HG03521 (cell line): ENCODE data around the gene PLCB1.
A peak's percentile ranks its signal among the peaks of the same experiment; 100 is the strongest.
"Not testable (repeated sequence)": the region's sequence is repeated elsewhere in the genome, so short reads cannot be mapped to it uniquely, and the experiment has no call there.

Source experiments
- ATAC-seq: cut with Tn5 transposase; IDR thresholded peaks from one replicate; pipeline ENCODE4 v1.9.1; 2021; ENCODE audit warnings: mild to moderate bottlenecking, moderate library complexity; ENCODE audit not compliant: unreplicated experiment

Gene PLCB1

DNA sequence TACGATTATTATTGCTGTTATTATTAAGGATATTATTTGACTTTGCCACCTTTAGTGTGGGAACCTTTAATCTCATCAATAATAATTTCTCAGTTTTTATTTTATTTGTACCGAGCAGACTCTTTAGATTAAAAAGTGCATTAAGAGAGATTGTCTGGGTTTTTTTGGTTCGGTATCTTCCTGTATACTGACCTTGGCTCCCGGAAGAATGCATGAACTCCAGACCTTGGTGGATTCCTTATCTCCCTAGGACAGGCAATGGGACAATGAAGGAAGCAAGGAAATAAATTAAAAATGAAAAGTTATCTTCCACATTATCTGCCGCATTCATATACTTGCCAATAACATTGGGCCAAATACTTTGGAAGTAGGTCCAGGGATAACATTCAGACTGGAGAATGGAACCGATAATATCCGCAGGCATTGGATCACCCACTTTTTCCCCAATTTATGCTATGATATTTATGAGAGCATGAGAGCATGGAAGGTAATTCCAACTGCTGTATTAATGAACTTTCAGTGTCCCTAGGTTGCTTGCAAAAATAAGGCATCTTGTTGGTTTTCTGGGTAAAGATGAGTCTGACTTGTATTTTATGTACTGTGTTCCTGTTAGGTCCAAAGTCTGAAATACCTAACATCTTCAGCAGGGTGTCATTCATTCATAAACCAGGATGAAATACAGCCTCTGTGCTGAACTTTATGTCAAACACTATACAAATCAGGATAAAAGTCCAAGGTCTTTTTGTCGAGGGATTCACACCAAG lies 232.1 kb downstream of the PLCB1 start:
- no peak for ATAC-seq

DNA sequence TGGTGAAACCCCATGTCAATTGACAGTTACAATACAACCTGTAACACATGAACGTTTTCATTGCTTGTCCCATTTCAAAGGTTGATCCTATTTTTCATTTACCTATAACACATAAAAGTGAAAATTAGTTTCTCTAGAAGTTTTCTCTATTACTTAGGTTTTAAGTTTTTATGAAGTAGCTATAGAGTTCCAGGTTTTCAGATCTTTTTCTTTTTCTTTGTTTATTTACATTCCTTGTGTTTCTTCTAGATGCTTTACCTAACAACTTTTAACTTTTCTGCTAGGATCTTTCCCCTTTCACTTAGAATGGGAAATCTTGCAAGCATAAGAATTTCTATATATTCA lies 232.6 kb downstream of the PLCB1 start:
- no peak for ATAC-seq

DNA sequence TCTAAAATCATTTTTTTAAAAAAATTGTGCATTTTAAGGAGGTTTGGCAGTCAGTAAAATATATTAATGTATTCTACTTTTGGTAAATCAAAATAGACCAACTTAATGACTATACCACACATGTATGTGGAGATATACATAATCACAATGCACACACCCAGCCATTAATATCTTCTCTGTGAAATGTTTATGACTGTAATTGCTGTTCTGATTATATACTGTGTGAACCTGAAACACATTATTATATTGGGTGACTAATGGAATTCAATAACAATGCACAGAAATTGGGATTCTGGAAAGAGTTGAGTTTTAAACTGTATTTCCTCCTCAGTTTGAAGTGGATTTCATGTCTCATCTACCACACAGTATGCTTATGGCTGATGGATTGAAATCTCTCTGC lies 233.6 kb downstream of the PLCB1 start:
- ATAC-seq = no peak

DNA sequence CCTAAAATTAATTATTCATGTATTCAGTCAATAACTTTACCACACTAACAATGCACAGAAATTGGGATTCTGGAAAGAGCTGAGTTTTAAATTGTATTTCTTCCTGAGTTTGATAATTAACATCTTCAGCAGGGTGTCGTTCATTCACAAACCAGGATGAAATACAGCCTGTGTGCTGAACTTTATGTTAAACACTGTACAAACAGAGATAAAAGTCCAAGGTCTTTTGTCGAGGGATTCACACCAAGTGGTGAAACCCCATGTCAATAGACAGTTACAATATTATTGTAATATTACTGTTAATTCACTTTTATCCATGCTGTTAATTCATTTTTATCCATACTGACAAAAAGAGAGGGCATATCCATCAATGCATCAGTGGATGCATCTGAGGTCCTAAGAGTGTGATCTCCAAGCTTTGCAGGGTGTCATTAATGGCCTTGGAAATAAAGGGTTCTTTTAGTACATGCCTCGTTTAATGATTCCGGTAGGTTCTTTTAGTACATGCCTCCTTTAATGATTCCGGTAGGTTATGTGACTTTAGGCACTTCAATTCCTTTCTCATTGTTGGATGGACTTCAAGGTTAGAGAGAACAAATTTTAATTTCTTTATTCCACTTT lies 234.3 kb downstream of the PLCB1 start:
- no peak for ATAC-seq

DNA sequence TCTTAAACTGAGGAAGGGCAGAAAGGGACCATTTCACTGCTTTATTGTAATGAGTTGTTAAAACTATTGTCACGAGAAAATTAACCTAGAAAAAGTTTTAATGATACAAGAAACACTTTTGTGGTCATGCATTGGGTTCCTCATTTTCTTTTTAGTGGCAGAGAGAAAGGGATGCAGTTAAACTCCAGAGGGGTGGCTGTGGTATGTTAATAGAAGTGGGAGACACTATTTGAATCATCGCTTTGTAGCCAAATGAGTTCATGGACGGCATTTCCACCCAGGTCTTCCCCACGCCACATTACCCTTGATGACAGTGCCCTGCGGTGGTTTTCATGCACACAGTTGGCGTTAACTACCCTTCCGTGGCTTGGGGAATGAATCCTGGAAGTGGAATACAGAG lies 235.6 kb downstream of the PLCB1 start:
- no peak for ATAC-seq

DNA sequence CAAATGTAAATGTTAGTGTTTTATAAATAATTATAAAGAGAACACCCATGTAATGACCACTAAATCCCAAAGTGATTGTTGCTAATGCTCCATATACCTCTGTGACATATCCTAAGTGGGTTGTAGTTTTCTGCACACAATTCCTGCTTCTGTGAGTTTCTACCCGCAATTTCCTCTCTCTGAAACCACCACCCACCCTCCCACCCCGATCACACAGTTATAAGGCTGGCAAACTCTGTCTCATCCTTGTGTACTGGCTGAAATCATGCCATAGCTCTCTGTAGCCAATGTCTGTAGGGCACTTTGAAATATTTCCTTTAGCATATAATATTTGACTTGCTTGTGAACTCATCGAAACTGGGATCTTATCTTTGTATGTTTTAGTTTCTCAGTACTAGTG lies 236.6 kb downstream of the PLCB1 start:
- no peak for ATAC-seq

DNA sequence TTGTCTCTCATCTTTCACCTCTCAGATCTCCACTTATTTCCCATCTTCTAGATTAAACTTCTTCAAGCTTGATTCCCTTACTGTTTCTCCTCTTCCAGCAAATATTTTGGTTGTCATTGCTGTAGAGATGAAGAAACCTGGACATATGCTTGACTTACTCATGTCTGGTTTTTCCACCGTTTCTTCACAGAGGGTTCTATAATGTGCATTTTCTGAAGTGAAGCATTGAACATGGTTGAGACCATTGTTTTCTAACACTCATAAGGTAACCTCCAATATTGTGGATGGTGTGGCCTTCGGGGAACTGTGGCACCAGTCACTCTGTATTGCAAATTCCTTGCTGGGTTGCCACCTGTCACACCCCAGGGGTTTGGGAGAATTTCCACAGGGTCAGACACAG lies 237.2 kb downstream of the PLCB1 start:
- ATAC-seq = no peak

DNA sequence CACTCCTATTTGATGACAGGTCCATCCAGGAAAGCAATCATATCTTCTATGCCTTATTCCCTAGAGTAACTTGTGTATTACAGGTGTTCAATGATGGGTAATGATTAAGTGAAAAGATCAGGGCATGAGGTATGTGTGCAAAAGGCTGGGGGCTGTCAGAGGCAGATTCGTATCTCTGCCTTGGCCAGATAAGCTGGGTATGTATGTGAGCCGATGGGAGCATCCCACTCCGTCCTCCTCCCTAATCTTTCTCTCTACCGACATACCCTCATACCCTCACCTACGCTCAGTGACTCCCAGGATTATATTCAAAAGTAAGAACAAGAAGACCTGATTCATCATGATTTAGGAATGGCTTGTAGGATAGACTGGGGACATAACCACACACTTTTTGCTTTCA lies 238.7 kb downstream of the PLCB1 start:
- ATAC-seq = no peak

DNA sequence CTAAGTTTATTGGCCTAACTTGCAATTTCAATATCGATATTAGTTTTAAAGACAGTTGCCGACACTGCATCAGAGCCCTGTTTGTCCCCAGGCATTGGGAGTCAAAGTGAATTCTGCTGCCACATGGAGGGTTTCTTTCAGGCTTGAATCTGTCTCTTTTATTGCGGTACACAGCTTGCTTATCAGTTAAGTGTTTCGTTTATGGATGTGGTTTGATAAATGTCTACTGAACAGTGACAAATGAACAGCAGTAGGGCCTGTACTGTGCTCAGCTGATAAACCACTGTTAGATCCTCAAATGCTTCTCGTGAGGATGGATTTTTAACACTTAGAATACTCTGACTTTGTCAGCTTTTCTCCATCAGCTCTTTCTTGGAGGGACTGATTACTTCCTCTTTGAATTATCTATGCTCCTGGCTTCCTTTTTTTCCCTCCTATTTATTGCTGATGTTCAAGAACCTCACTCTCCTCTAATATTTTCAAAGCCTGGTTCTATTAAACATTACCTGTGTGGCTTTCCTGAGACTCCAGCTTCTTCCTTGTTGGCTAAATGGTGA lies 240.8 kb downstream of the PLCB1 start:
- ATAC-seq = no peak

DNA sequence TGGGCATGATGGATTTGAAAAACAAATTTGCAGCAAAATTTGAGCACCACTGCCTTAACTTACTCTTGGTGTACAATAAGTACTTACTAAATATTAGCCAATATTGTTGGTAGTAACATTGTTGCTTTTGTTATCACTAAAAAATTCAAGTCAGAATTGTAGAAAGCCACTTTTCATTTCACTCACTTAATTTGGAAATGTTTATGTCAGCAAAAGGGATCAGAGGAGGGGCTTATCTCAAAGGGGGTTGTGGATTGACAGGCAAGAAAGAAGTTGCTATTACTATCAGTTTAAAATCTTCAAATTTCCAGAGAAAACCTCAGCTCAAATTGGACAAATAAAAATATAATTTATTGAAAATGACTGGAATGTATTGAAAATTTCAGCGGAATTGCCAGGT lies 241.5 kb downstream of the PLCB1 start:
- ATAC-seq = no peak

DNA sequence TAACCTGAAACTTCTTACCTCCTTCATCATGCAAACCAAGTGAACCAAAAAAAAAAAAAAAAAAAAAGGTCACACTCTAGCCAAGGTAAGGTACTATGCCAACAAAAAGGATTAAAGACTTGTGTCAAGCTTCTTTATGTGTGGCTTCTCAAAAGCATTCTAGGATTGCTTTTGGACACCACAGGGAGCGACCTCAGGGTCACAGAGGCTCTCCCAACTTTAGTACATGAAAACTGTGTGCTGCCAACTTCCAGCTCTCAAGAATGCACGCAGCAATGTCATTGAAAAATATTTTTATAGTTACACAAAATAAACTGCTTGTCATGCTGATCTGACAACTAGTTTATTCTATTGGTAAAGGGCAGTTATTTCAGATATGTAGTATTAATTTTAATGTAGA lies 243.8 kb downstream of the PLCB1 start:
- no peak for ATAC-seq

DNA sequence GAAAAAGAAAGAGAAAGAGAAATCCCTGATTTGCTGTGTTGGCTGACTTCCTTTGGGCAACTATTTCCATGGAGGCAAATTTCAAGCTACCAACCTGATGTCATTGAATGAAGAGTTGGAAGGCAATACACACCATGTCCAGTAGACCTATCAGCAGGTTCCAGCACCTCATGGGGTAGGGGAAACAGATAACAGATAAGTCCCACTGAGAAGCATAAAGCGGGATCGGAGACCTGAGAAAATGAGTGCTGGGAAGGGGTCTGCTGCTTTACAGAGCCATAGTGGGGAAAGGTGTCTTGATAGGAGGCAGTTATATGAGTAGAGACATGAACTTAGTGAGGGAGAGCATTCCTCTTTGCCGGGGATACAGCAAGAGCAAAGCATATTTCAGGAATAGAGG lies 244.9 kb downstream of the PLCB1 start:
- ATAC-seq = no peak

DNA sequence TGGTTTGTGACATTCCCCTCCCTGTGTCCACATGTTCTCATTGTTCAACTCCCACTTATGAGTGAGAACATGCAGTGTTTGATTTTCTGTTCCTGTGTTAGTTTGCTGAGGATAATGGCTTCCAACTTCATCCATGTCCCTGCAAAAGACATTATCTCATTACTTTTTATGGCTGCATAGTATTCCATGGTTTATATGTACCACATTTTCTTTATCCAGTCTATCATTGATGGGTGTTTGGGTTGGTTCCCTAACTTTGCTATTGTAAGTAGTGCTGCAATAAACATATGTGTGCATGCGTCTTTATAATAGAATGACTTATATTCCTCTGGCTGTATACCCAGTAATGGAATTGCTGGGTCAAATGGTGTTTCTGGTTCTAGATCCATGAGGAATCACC lies 247.1 kb downstream of the PLCB1 start:
- ATAC-seq = not testable (repeated sequence)

DNA sequence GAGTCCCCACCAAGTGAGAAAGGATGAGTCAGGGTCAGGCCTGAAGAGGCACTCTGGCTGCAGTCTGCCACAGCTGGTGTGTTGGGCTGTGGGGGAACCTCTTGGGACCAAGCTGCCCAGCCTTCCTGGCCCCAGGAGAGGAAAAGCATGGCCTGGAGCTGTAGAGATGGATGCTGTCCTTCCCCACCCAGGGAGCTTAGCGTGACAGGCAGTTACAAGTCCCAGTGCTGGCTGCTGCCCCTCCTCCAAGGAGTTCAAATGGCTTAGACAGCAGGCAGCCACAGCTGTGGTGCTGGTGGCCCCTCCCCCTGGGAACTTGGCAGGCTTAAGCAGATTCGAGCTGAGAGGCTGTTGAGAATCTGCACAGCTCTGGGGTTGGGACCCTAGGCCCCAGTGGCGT lies 253.2 kb downstream of the PLCB1 start:
- no peak for ATAC-seq

DNA sequence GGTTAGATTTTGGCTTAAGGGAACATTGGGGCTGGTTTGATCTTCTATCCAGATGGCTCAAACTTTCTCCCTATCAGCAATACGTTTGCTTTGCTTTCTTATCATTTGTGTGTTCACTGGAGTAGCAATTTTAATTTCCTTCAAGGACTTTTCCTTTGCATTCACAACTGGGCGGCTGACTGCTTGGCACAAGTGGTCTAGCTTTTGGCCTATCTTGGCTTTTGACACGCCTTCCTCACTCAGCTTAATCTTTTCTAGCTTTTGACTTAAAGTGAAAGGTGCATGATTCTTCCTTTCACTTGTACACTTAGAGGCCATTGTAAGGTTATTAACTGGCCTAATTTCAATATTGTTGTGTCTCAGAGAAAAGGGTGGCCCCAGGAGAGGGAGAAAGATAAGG lies 254.9 kb downstream of the PLCB1 start:
- no peak for ATAC-seq

DNA sequence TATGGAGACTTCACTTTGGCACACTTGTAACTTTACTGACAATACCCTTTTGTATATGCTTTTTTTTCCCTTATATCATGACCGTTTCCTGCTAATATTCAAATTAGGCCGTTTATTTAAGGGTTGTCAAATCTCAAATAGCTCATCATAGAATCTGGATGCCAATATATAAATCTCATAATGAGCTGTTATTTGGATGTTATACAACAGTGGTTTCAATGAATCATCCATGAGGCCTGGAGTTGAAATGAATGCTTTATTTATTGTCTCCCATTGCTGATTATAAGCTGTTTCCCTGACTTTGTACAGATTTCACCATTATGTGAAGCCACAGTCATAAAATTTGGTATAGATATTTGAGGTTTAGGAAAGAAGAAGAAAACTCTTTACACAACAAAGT lies 256.1 kb downstream of the PLCB1 start:
- no peak for ATAC-seq

DNA sequence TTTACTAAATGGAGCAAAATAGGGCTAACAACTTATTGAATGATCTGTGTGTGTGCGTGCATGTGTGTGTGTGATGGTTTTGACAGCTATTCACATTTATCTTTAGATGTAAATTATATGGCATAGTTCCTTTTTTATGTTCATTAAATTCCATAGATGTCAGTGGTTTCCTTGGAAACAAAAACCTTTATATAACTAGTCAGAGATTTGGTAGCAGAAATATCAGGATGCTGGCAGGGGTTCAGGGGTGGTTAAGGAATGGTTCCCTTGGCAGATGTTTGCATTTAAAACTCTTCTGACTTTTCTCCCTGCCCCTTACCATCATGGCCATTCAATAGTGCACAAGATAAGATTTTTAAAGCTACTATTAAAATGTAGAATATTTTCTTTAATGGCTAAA lies 256.6 kb downstream of the PLCB1 start:
- ATAC-seq = no peak

DNA sequence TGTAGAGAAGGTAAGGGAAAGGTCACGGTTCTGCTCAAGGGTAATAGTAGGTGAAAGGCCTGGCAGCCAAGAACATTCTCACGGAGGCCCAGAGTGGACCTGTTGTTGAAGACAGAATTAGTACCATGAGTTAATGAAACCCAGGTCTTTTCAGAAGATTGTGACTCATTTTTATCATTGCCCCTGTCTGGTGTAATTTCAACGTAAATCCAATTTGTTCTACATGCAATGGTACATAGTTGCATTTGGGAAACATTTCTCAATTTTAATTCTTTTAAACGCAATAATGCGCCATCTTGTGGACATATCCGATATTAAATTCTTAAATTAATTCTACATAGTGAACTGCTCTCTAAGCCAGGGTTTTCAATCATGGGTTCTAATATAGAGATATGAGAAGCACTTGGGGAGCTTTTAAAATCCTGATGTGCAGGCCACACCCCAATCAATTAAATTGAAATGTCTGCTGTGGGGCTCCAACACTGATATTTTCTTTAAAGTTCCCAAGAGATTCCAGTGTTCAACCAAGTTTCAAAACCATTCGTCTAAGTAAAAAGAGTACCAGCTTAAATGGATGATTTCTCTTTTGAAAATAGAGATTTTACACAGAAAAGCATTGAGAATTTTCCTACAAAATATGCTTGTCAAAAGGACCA lies 257.4 kb downstream of the PLCB1 start:
- ATAC-seq = no peak

DNA sequence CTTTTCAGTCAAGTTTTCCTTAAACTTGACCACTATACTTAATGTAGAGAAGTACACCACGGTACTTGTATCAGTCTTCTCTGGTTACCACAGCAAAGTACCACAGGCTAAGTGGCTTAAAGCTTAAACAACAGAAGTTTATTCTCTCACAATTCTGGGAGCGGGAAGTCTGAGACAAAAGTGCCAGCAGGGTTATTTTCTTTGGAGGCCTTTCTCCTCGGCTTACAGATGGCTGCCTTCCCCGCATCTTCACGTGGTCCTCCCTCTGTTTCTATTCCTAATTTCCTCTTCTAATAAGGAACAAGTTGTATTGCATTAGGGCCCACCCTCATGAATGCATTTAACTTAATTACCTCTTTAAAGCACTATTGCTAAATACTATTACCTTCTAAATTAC lies 258.0 kb downstream of the PLCB1 start:
- ATAC-seq = no peak

DNA sequence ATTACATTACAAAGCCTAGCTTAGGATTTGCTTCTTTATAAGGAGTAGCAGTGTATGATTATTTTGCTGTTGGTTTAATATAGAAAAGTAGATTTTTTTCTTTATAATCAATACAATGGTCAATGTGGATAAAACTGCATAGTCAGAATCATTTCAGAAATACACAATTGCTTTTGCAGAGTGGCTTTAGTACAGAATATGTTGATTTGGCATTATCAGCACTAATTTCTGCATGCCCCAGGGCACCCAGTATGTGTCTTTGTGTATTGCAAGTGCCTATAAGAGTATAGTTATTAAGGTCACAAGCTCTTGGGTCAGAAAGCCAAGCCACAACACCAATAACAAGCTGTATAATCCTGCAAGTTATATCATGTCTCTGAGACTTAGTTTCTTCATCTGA lies 258.4 kb downstream of the PLCB1 start:
- no peak for ATAC-seq

DNA sequence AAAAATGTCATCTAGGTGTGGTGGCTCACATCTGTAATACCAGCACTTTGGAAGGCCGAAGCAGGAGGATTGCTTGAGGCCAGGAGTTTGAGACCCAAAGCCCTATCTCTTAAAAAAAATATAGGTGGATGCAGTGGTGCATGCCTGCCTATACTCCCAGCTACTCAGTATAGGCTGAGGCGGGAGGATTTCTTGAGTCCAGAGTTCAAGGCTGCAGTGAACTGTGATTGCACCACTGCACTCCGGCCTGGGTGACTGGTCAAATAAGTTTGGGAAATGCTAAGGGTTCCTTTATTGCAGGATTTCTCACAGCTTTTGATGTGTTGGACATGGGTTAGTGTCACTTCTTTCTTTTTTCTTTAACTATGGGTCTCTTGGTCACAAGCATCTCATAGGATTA lies 261.3 kb downstream of the PLCB1 start:
- ATAC-seq = no peak

DNA sequence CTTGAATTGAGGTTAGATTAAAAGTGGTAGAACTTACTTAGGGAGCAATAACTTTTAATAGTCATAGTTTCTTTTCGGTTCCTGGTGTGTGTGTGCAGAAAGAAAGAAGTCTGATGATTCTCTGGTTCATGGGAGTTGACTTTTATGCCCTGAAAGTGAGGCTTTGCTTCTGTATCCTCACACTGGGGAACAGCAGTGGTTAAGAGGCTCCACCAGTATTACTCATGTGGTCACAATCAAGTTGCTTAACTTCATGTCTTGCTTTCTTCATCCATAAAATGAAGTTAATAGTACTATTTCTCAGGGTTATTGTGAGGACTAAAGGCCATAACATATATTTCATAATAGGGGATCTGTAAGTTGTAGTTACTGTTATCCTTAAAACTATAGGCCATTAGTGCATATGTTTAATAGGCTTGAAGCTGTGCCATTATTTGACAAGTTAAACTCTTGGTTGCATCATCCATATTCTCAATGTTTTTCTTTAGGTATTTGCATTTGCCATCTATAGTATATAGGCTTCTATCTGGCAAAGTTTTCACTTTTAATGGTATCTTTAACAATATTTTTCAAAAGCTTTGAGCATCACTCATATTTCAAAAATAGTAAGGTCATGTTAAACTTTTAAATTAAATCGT lies 262.4 kb downstream of the PLCB1 start:
- ATAC-seq = peak; percentile 86
